HCEC 1CT (cell line): ENCODE measurements around the gene SLITRK3.
A peak's percentile ranks its signal among the peaks of the same experiment; 100 is the strongest.
"Not testable (repeated sequence)": the region's sequence is repeated elsewhere in the genome, so short reads cannot be mapped to it uniquely, and the experiment has no call there.

ENCODE experiments used
- DNase-seq: peaks from one replicate; pipeline ENCODE4 v3.0.0-alpha.2; 2017

The SLITRK3 gene

DNA sequence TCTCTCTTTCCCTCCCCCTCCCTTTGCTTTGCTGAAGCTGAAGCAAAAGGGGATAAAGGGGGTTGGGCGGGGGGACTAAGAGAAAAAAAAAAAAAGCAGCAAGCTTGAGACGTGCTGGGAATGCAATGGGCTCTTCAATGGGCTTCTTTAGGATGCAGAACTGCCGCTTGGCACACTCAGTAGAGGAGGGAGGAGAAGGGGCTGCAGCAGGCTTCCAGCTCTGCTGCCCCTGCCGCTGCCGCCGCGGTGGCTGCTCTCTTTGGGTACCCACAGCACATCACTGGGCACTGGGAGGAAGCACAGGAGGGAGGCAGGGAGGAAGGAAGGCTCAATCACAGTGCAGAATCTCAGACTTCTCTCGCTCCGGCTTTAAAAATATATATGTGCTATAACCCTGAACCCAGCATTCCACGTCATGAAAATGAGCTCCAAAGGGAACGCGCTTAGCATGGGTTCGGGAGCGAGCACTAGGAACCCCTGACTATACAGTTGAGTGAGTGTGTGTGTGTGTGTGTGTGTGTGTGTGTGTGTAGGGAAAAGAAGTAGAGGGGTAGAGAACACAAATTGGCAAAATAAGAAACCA, 3.5 kb downstream of the SLITRK3 start:
- DNase-seq: no peak

DNA sequence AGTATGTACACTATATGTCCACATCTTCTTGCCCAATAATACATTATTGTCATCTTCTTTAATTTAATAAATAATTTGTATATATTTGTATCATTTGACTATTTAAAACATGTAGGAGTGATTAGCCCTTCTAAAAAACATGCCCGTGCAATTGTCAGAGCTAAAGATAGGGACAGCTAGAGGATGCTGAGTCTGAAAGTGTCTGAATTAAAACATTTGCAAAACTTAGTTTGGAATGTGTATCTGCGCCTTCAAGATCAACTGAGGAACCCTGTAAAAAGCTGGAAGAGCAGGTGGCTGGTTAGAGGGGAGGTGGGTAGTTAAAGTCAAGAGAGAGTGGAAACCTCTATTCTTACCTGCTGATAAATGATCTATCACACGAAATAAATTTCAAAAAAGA, 4.7 kb downstream of the SLITRK3 start:
- DNase-seq: no peak

DNA sequence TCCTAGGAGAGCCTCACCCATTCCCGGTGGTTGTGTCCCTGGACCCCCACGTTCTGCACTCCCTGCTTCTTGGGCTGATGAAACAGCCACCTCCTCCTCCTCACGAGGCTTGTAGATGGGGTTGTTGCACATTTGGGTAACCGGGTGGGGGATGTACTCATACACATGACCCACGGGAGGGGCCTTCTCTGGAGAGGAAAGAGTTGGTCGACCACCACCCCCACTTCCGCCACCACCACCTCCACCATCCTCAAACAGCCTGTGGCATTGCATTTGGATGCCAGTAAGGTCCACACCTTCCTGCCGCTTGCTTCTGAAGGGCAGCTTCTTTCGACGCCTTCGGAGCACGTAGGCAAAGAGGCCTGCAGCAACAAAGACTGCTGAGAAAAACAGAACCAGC, 7.7 kb downstream of the SLITRK3 start:
- no peak for DNase-seq

DNA sequence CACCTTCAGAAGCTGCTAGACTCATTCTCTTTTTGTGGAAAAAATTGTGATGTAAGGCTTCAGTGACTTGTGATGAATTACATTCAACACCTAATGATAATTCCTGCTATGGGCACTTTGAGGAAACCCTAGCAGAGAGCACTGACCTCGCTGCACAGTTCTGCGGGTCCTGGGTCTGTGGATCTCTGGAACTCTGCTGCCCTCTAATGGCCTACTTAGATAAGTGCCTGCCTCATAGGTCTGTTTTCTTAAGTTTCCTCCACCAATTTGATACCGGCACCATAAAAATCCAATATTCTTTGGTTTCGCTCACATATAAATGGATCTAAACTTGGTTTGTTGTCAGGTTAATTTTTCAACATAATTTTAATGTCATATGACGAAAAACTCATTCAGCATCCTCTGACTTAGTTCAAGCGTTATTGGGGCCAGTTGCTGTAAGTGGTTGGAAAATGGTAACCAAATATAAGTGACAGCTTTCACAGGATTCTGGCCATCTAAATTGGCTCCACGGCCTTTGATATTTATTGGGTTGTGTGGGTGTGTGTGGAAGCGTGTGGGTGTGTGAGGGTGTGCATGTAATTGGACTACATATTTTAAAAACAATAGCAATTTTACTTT, 10.4 kb downstream of the SLITRK3 start:
- DNase-seq: peak; percentile 49

DNA sequence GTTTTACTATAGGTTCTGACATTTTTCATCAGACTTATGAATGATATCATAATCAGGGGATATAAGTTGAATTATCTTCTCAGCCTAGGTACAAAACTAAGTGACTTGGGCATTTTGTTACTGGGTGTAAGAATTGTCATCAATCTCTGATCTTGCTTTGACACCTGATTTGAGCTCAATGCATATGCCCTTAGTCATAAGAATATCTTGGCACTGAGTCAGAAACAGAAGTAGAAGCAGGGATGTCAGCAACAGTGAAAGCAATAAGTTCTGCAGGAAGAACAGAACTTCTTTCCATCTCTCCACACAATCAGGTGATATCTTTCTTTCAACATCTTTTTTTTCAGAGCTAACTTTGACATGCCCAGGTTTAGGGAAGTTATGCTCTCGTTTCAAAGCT, 14.6 kb downstream of the SLITRK3 start:
- no peak for DNase-seq

DNA sequence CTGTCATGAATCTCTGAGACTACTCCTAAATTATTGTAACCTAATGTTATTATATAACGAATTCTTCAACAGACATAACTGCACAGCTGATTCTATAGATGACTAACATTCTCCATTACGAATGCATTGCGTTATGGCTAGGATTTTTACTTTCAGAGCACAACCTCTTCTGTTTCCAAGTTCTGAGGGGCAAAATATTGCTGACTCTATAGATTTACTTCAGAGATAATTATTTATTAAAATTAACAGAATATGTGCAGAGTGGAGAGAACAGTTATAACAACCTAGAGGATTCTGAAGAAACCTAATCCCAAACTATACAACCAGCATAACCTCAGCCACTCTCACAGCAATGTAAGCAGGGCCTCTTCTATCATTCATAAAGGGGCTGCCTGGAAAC, 25.9 kb downstream of the SLITRK3 start:
- DNase-seq: no peak

DNA sequence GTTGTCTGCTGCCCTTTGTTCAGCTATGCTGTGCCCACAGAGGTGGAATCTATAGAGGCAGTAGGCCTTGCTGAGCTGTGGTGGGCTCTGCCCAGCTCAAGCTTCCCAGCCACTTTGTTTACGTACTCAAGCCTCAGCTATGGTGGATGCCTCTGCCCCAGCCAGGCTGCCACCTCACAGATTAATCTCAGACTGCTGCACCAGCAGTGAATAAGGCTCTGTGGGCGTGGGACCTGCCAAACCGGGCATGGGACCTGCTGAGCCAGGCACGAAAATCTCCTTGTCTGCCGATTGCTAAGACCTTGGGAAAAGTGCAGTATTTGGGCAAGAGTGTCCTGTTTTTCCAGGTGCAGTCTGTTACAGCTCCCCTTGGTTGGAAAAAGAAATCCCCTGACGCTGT, 26.8 kb downstream of the SLITRK3 start:
- DNase-seq: no peak

DNA sequence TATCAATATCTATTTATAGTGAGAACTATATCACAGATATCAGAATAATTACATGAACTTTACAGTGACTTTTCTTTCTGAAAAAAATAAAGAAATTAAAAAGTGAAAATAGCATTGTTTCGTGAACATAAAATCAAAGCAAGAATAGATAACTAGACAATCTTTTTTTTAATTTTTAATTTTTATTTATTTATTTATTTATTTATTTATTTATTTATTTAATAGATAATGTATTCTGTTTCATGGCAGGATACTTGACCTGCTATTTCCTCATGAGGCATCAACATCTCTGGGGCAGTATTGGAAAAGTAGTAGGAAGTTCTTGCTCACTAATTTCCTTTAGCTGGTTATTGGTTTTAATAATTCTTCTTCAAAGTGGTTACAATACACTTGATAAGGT, 33.3 kb downstream of the SLITRK3 start:
- DNase-seq: no peak

DNA sequence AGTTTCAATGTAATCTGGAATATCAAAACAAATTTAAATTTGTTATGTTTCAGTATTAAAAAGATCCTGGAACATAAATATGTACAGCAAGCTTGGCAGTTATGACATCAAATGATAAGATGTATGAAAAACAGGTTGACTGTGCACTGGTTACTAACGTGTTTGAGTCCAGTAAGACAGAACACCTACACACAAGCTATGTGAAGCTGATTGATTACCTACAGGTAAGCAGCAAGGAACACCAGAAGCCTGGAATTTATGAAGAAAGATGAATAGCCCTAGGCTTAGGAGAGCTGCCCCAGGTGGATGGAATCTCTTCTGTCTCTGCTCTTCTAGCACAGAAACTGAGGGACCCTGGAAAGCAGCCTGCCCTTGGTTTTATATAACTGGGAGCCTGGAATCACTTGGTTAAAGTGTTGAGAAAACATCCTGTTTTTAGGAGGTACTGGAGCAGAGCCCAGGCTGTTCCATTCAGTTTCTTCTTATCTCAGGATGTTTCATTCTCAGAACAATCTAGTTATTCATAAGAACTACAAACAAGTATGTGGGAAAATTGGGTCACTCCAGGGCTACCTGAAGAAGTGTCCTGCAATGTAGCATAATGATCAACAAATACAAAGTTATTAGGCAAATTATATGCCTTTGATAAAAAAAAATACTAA, 36.3 kb downstream of the SLITRK3 start:
- no peak for DNase-seq

DNA sequence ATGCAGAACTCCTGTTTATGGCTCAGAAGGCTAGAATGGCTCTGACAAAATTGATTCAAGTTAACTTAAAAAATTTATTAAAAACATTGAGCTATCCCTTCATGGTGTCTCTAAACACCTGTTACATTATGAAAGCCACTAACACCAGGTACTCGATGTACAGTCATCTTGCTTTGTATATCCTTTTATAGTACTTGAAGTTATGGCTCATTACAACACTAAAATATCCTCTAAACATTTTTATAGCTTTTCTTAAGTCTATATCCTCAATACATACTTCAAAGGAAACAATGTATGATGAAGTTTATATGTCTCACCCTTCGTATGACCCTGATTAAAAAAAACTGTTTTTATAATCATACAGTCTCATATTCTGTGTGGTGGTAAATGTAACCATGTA, 38.2 kb downstream of the SLITRK3 start:
- no peak for DNase-seq

DNA sequence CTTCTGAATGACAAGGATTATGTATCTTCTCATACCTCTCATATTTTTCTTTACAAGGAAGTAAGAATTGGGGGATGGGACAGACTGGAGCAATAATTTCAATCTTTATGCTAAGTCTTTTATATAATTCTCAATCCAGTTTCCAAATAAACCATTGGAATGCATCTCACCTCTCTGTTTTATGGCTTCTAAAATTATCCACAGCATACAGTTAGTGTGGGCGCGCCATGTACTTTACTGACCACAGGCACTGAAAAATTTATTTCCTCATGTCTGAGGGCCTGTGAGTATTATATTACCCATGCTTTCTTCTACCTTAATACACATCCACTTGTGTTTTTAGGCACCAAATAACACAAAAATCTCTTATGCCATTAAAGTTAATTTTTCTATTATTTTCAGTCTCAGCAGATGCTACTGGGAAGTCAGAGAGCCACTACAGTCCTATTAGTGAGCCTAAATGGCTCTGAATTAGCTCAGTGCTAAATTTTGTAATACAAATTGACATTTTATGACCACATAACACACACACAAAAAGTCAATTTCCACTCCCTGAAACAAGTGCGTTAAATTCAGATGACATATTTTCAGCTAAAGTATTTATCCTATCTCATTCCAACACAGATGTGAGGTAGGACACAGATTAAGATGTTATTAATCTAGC, 39.3 kb downstream of the SLITRK3 start:
- no peak for DNase-seq

DNA sequence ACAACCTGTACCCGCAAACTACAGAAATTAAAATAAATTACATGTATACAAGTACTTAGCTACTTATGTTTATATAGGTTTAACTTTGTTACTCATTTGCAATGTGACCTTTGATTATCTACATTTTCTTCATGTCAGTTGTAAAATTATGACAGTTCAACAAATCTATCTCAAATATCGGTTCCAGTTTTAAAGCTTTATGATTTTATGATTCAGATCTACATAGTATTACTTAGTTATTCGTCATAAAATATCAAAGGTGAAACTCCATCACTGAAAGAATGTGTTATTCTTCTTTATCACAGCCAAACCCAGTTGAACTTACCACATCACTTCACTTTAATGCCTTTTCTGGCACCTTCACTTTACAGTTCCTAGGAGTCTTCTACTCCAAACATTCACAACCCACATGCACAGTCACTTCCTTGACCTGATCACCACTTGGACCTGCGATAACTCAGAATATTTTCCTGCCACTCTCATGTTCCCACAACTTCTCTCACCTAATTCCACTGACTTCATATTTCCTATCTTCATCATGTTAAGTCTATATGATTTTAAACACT, 47.2 kb downstream of the SLITRK3 start:
- no peak for DNase-seq

DNA sequence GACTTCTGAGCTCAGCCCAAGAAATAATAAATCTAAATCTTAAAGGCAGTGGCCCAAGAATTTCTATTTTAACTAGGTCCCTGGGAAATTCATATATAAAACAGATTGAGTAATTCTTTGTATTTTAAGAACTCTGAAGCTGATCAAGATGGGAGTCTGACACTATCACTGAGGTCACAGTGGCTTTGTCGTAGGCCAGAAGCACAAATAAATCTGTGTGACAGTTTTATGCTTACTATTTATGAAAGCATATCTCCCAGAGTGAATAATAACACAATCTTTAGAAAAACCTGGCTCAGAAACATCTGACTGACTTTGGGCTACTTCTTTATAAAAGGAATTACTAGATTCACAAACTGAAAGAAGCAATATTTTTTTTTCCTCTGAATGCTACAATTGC, 51.9 kb downstream of the SLITRK3 start:
- DNase-seq: no peak

DNA sequence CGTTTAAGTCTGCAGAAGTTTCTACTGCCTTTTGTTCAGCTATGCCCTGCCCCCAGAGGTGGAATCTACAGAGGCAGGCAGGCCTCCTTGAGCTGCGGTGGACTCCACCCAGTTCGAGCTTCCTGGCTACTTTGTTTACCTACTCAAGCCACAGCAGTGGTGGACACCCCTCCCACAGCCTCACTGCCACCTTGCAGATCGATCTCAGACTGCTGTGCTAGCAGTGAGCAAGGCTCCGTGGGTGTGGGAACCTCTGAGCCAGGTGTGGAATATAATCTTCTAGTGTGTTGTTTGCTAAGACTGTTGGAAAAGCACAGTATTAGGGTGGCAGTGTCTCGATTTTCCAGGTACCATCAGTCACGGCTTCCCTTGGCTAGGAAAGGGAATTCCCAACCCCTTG, 56.3 kb downstream of the SLITRK3 start:
- DNase-seq: not testable (repeated sequence)
